GM19372 (cell line): Measurements from ENCODE around the gene SLC10A4.
"Not testable (repeated sequence)": the region's sequence is repeated elsewhere in the genome, so short reads cannot be mapped to it uniquely, and the experiment has no call there.

Experiments used
- ATAC-seq: cut with Tn5 transposase; IDR thresholded peaks from one replicate; pipeline ENCODE4 v1.9.1; 2021; ENCODE audit warnings: mild to moderate bottlenecking, low read depth, moderate library complexity; ENCODE audit not compliant: unreplicated experiment

Gene SLC10A4

GRCh38 chr4:48483006-48483776, at the start of gene SLC10A4:
Gene SLC10A4 (plus strand): TSS chr4:48483343. CDS start chr4:48483562, 219 bp downstream.
- ATAC-seq, result no peak

- no peak for ATAC-seq
Observed at GRCh38 chr4:48436318-48436717, 46.8 kb upstream of the SLC10A4 start.

GRCh38 chr4:48439988-48440387, 43.2 kb upstream of the SLC10A4 start:
- no peak for ATAC-seq

GRCh38 chr4:48440914-48441313, 42.2 kb upstream of the SLC10A4 start:
- ATAC-seq, result not testable (repeated sequence)

- ATAC-seq, result no peak
Observed at GRCh38 chr4:48445704-48446103, 37.4 kb upstream of the SLC10A4 start.

- ATAC-seq, result no peak
Observed at GRCh38 chr4:48446642-48447041, 36.5 kb upstream of the SLC10A4 start.

GRCh38 chr4:48449151-48449550, 34.0 kb upstream of the SLC10A4 start:
- no peak for ATAC-seq

- ATAC-seq, result no peak
Observed at GRCh38 chr4:48450740-48451139, 32.4 kb upstream of the SLC10A4 start.

- not testable (repeated sequence) for ATAC-seq
Observed at GRCh38 chr4:48451656-48452055, 31.5 kb upstream of the SLC10A4 start.

- no peak for ATAC-seq
Observed at GRCh38 chr4:48454591-48454990, 28.6 kb upstream of the SLC10A4 start.

GRCh38 chr4:48461000-48461399, 22.1 kb upstream of the SLC10A4 start:
- no peak for ATAC-seq

- ATAC-seq, result no peak
Observed at GRCh38 chr4:48462363-48462762, 20.8 kb upstream of the SLC10A4 start.

GRCh38 chr4:48467442-48467841, 15.7 kb upstream of the SLC10A4 start:
- no peak for ATAC-seq

- ATAC-seq, result no peak
Observed at GRCh38 chr4:48467891-48468290, 15.3 kb upstream of the SLC10A4 start.

- no peak for ATAC-seq
Observed at GRCh38 chr4:48470137-48470536, 13.0 kb upstream of the SLC10A4 start.

- no peak for ATAC-seq
Observed at GRCh38 chr4:48470570-48470969, 12.6 kb upstream of the SLC10A4 start.

GRCh38 chr4:48472794-48473193, 10.3 kb upstream of the SLC10A4 start:
- ATAC-seq, result no peak

- no peak for ATAC-seq
Observed at GRCh38 chr4:48475770-48476169, 7.4 kb upstream of the SLC10A4 start.

- ATAC-seq, result no peak
Observed at GRCh38 chr4:48478273-48478672, 4.9 kb upstream of the SLC10A4 start.

- ATAC-seq, result no peak
Observed at GRCh38 chr4:48481581-48481980, 1.6 kb upstream of the SLC10A4 start.

- no peak for ATAC-seq
Observed at GRCh38 chr4:48483777-48484493, 792 bp downstream of the SLC10A4 start.
